Regular cardiac myocyte (primary cell): ENCODE results near the gene ITPKC. TPM values are rescaled to one million over a fixed set of nuclear protein-coding genes. Genes with fewer than 3 reads are reported as not detected.

Experiments used
- total RNA-seq: library from RNA; depleted of rRNA; stranded (reverse); fragments of >200 nt; gene quantifications from 2 replicates; pipeline ENCODE4 v1.2.3, GENCODE V29; 2014

ITPKC gene
- 10.7 and 12.1 TPM in 2 replicates for total RNA-seq

GRCh38 chr19:40716482-40717324 is at the start of gene ITPKC, which contains the start of gene COQ8B:
ITPKC (plus strand) TSS chr19:40717112; CDS start chr19:40717136, 24 bp downstream.
COQ8B (minus strand) TSS chr19:40716886; CDS start chr19:40714632, 2,254 bp downstream.

DNA sequence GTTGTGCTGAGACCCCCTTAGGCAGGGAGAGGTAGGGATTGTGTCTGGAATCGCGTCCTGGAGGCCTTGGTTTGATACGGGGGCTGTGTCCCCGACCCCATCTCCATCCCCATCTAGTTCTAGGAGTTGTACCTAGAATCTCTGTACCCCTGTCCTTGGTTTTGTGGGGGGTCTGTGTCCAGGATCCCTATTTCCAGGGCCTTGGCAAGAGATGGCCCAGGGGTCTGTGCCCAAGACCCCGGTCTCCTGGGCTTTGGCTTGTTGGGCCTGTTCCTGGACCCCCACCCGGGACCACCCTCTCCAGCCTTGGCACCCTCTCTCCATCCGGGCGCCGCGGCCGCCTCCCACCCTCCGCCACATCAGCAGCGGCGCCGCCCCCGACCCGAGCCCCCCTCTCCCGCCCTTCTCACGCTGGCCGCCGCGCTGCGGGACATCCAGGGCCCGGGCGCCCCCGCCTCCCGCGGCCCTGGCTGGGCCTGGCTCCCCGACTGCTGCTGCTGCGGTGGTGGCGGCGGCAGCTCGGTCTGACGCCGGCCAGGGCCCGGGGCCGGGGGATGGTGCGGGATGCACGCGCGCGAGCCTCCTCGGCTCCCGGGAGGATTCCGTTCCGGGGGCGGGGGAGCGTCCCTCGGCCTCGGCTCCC is 26.7 kb upstream of the ITPKC start, which contains the start of gene NUMBL:
Gene NUMBL, minus strand, starts transcription at position 602 of the 643 bp plus-strand sequence. Its CDS starts 168 bp downstream, at position 434.

GRCh38 chr19:40750058-40750873 is 33.4 kb downstream of the ITPKC start, which contains the start of gene ACTMAP:
ACTMAP (minus strand) TSS chr19:40750477; CDS start chr19:40749803, 674 bp downstream.

DNA sequence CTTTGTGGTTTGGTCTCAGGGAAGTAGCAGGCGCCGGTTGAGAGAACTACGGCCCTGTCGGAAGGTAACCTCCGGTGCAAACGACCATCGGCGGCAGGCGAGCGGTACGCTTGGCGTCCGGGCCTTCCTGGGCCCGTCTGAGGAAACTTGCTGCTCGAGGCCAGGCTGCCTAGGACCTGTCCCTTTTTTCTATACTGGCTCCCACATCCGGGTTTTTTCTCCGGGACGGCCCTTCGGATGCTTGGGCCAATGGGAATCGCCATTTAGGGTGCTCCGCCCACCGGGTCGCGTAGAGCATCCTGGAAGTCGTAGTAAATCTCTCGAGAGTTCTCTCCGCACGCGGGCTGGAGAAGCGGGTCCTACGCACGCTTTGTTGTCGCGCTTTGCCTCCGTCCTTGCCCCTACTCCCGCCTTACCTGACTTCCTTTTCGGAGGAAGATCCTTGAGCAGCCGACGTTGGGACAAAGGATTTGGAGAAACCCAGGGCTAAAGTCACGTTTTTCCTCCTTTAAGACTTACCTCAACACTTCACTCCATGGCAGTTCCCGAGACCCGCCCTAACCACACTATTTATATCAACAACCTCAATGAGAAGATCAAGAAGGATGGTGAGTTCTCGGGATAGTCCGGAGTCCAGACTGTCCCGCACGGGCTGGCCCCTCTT is 34.1 kb downstream of the ITPKC start, which contains the start of gene SNRPA:
Gene SNRPA, plus strand, starts transcription at position 330 of the 664 bp plus-strand sequence. Its CDS starts 206 bp downstream, at position 536.

DNA sequence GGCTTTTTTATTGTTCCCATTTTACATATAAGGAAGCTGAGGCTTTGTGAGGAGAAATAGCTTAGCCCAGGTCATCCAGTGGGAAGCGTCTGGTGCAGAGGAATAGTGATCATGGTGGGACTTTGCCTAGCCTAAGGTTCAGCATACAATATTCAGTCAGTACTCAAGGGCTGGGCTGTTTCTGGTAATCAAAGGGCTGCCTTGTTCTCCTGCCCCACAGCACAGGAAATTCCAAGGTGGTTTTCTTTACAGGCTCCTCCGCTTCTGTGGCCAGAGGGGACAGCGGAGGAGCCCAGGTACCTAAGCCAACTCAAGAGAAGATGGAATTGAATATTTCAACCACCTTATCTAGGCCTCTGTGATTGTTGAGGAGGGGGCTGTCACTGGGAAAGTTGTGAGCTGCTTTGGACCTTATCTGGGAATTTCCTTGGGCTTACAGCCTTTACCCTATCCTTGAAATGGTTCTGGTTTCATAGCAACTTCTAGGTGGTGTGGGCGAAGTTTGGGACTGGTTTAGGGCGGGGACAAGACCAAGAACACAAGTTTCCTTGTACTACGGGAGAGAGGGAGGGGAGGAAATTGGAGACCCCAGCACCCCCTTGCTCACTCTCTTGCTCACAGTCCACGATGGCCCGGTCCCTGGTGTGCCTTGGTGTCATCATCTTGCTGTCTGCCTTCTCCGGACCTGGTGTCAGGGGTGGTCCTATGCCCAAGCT is 58.2 kb downstream of the ITPKC start, which contains the start of gene MIA:
Gene MIA, plus strand, starts transcription at position 606 of the 716 bp plus-strand sequence. Its CDS starts 22 bp downstream, at position 628.

GRCh38 chr19:40777937-40778705 is 61.2 kb downstream of the ITPKC start, which contains the start of gene RAB4B:
RAB4B (plus strand) TSS chr19:40778247; CDS start chr19:40778376, 129 bp downstream.

Other genes with a start within 250 kb of the ITPKC start
- 18.6 and 33.0 TPM in 2 replicates for gene SHKBP1, start 140.2 kb upstream of the ITPKC start, total RNA-seq
- 6.8 and 7.1 TPM in 2 replicates for gene LTBP4, start 115.7 kb upstream of the ITPKC start, total RNA-seq
- 21.7 and 22.8 TPM in 2 replicates for gene NUMBL, start 26.5 kb upstream of the ITPKC start, total RNA-seq
- 30.7 and 31.9 TPM in 2 replicates for gene COQ8B, start 226 bp upstream of the ITPKC start, total RNA-seq
- gene ACTMAP, start 33.4 kb downstream of the ITPKC start, total RNA-seq, result 0.56 and 0.96 TPM in 2 replicates
- 17.8 and 27.4 TPM in 2 replicates for gene SNRPA, start 34.1 kb downstream of the ITPKC start, total RNA-seq
- gene MIA, start 58.4 kb downstream of the ITPKC start, total RNA-seq, result 0.85 TPM in 1 of 2 replicates, not detected in the other
- gene RAB4B, start 61.1 kb downstream of the ITPKC start, total RNA-seq, result 6.5 and 9.2 TPM in 2 replicates
- 63.1 and 84.5 TPM in 2 replicates for gene EGLN2, start 82.1 kb downstream of the ITPKC start, total RNA-seq
- not detected in 2 replicates for gene CYP2A6, start 133.3 kb downstream of the ITPKC start, total RNA-seq
- gene CYP2A7, start 165.1 kb downstream of the ITPKC start, total RNA-seq, result not detected in 2 replicates